Measurements from ENCODE around the gene SMCP.

GRCh38 chr1:152907686-152908601 lies 29.8 kb downstream of the SMCP start, which contains the start of gene IVL:
- TF ChIP-seq CTCF (IDR thresholded peaks at IDR 0.05) = no peak
- no peak for TF ChIP-seq POLR2A (IDR thresholded peaks at IDR 0.05)
